GM12878 (cell line): Measurements from ENCODE around the gene PSMB8. TPM values are rescaled to one million over a fixed set of nuclear protein-coding genes. Genes with fewer than 3 reads are reported as not detected.

ENCODE experiments used
- ATAC-seq: fragments of 200-7000 bp; cut with Tn5 transposase; 3 replicates; pipeline ENCODE4 v1.9.1; 2020; ENCODE audit warnings: mild to moderate bottlenecking, moderate library complexity
- BruUV-seq: library from RNA; stranded (reverse); fragments of 400-500 nt; replicated peaks from 2 replicates; lab custom pipeline; 2021; lab: Mats Ljungman, UMichigan
- CTCF ChIA-PET: fragments of 300-600 bp; sonication (Branson Sonifier 250); formaldehyde crosslinking; extraction: SDS; loops from one replicate; lab custom pipeline; 2021; ENCODE audit warnings: inconsistent platforms; lab: Yijun Ruan, JAX
- POLR2A ChIA-PET: fragments of 350-600 bp; formaldehyde crosslinking; extraction: SDS; loops from one replicate; lab custom pipeline; 2021; ENCODE audit warnings: inconsistent platforms; lab: Charles Lee
- RAD21 ChIA-PET: fragments of 300-600 bp; sonication (Branson Sonifier 250); formaldehyde crosslinking; loops from one replicate; lab custom pipeline; 2023; ENCODE audit warnings: antibody characterized with exemption; ENCODE audit not compliant: unreplicated experiment; lab: Charles Lee
- SMC1A ChIA-PET: fragments of 300-600 bp; sonication (Branson Sonifier 250); formaldehyde crosslinking; loops from one replicate; lab custom pipeline; 2023; ENCODE audit not compliant: unreplicated experiment, uncharacterized antibody; lab: Charles Lee
- DNase-seq: peaks from one replicate; pipeline ENCODE4 v3.0.0-alpha.2; 2011; ENCODE audit warnings: low read depth, low spot score
- FAIRE-seq: peaks from 3 replicates; lab custom pipeline; 2011; peaks lifted over from hg19 to GRCh38; lab: Jason Lieb, UNC
- H2AFZ ChIP-seq: 2 replicates; pipeline ENCODE4 v1.6.0; 2011; ENCODE audit warnings: low read depth, low read length, control low read depth; ENCODE audit not compliant: control insufficient read depth
- H3K27ac ChIP-seq: 2 replicates; pipeline ENCODE4 v1.5.1; 2011; ENCODE audit warnings: control low read depth; ENCODE audit not compliant: control insufficient read depth, insufficient read depth
- H3K27me3 ChIP-seq, 2 experiments: replicated peaks in 1 of 2; 2 replicates each; pipeline versions ENCODE4 v1.6.0 to v1.6.1; 2011; ENCODE audit warnings: low read length in 1 of 2; ENCODE audit not compliant: control insufficient read depth in 2 of 2, insufficient read depth in 2 of 2
- H3K36me3 ChIP-seq, 2 experiments: 2 replicates each; pipeline ENCODE4 v1.5.1; 2011; ENCODE audit warnings: low read length in 1 of 2; ENCODE audit not compliant: control insufficient read depth in 2 of 2, insufficient read depth in 2 of 2
- H3K4me1 ChIP-seq: 2 replicates; pipeline ENCODE4 v1.6.1; 2011; ENCODE audit warnings: mild to moderate bottlenecking, low read length, moderate library complexity, mixed read lengths; ENCODE audit not compliant: control insufficient read depth, insufficient read depth
- H3K4me2 ChIP-seq: 2 replicates; pipeline ENCODE4 v1.6.0; 2011; ENCODE audit warnings: control low read depth; ENCODE audit not compliant: control insufficient read depth, insufficient read depth
- H3K4me3 ChIP-seq: fragments of 200-600 bp; sonication (generic); 2 replicates; pipeline ENCODE4 v1.5.1; 2016
- H3K79me2 ChIP-seq: 2 replicates; pipeline ENCODE4 v1.6.0; 2011; ENCODE audit warnings: low read length; ENCODE audit not compliant: control insufficient read depth, insufficient read depth
- H3K9ac ChIP-seq: 2 replicates; pipeline ENCODE4 v1.8.0; 2011; ENCODE audit warnings: low read length, control low read depth, mixed read lengths; ENCODE audit not compliant: control insufficient read depth, insufficient read depth
- H3K9me3 ChIP-seq: replicated peaks from 3 replicates; pipeline ENCODE4 v1.5.1; 2011; ENCODE audit warnings: mild to moderate bottlenecking, low read length; ENCODE audit not compliant: control insufficient read depth, insufficient read depth
- H4K20me1 ChIP-seq: 2 replicates; pipeline ENCODE4 v1.6.0; 2011; ENCODE audit not compliant: control insufficient read depth, insufficient read depth
- E2F8 ChIP-seq: fragments of 450-650 bp; IDR thresholded peaks from 2 replicates; pipeline ENCODE4 v1.6.1; 2018; ENCODE audit warnings: mild to moderate bottlenecking, low read depth, moderate library complexity; ENCODE audit not compliant: partially characterized antibody
- NFIC ChIP-seq: IDR thresholded peaks from 2 replicates; pipeline ENCODE4 v1.6.1; 2012; ENCODE audit warnings: low read depth, mild to moderate bottlenecking, inconsistent platforms, low read length, moderate library complexity
- NR2F1 ChIP-seq: fragments of 450-650 bp; conservative IDR thresholded peaks from 2 replicates; pipeline ENCODE4 v1.6.1; 2017; ENCODE audit warnings: mild to moderate bottlenecking
- YY1 ChIP-seq: IDR thresholded peaks from 2 replicates; pipeline ENCODE4 v1.6.1; 2011; ENCODE audit warnings: low read depth, mild to moderate bottlenecking, low read length
- WGBS: methylation state at CpG from one replicate; pipeline ENCODE4 v1.1.6; 2016; ENCODE audit warnings: low lambda C conversion rate; ENCODE audit not compliant: insufficient replicate concordance, insufficient coverage; ENCODE audit errors: missing lambda C conversion rate; 5-methylcytosine and 5-hydroxymethylcytosine counted together
- in situ Hi-C: fragments of 300-500 bp; cut with MboI; formaldehyde crosslinking; loops from 9 replicates; pipeline ENCODE4 v1.14.3; 2018; ENCODE audit warnings: mixed read lengths
- intact Hi-C: fragments of 100-400 bp; cut with micrococcal nuclease; formaldehyde crosslinking; loops from one replicate; pipeline ENCODE4 v1.14.2; 2022; ENCODE audit not compliant: unreplicated experiment
- polyA plus RNA-seq, 11 experiments: library from polyadenylated mRNA; depleted of rRNA in 4 of 11; unstranded in 6 of 11; stranded (reverse) in 5 of 11; fragments of >200 nt; fragmentation: Nextera tagmentation in 4 of 11; fragmentation: Illumina TruSeq in 1 of 11; extraction: Ambion mirVana in 4 of 11; extraction: Trizol in 1 of 11; gene quantifications; 1 replicate in 1 of 11; 2 replicates in 10 of 11; pipeline versions ENCODE4 v1.2.1 to v1.2.3, GENCODE V29; 2011 to 2016; ENCODE audit warnings: inconsistent platforms in 2 of 11, missing spikeins in 2 of 11, low read depth in 1 of 11
- total RNA-seq, 4 experiments: library from RNA; depleted of rRNA in 3 of 4; stranded (reverse); fragments of >200 nt in 3 of 4; fragmentation: Illumina TruSeq in 1 of 4; extraction: Trizol in 1 of 4; gene quantifications; 2 replicates each; pipeline versions ENCODE4 v1.2.1 to v1.2.3, GENCODE V29; 2013 to 2021

Gene PSMB8
- total and polyA plus RNA-seq, 10 of the 15 experiments (the other 5 are each of a cell fraction or from before 2014, with no cell fraction given) = 304 to 557 (median 379) TPM

GRCh38 chr6:32833664-32834063, 10.2 kb downstream of the PSMB8 start:
- Histone ChIP-seq H3K4me3 (no peak overlapping the region), H3K79me2 (peaks cover 35% of the 10 kb centered on the region), H3K9ac (no peak overlapping the region), H4K20me1 (no peaks in the 10 kb centered on the region), H2AFZ (no peak overlapping the region), H3K4me1 (peaks cover 22% of the 10 kb centered on the region; the same call in 1 of the 2 replicates), H3K36me3 (peaks cover 14 to 58% of the 10 kb centered on the region in 2 experiments), H3K9me3 (no peaks in the 10 kb centered on the region; the same call in 2 of the 3 replicates), H3K27me3 (no peaks in the 10 kb centered on the region), H3K27ac (no peak overlapping the region), H3K4me2 (peak overlapping the region; percentile 38)
- DNase-seq (no peak), ATAC-seq (no peak), FAIRE-seq (peak; percentile 35)
- RAD21 ChIA-PET = interaction anchor here (1.6 kb wide), 1 partner anchor 20 kb away, joined by 3 read pairs; the partner anchor contains the start of genes PSMB9 and TAP1
- in situ Hi-C loops (no loop called here), intact Hi-C loops (no loop called here)
- TF ChIP-seq NR2F1 (no peak), YY1 (peak; percentile 60), E2F8 (no peak), NFIC (no peak)
- POLR2A ChIA-PET = interaction anchor here (1.7 to 1.9 kb wide), 2 partner anchors 11 to 13 kb away, joined by 4 to 7 read pairs; no protein-coding TSS in a partner anchor
- 74% methylated on average over 5 of the region's 5 CpGs for WGBS
- BruUV-seq = no TSS peak
- CTCF ChIA-PET = interaction anchor here (1.5 to 5.4 kb wide), 4 partner anchors 13 to 150 kb away, joined by 3 to 30 read pairs (median 10); no protein-coding TSS in a partner anchor
- SMC1A ChIA-PET = interaction anchor here (1.2 to 2.1 kb wide), 2 partner anchors 17 to 34 kb away, joined by 3 to 12 read pairs; no protein-coding TSS in a partner anchor
